ENCODE measurements around the gene SALL2.

The SALL2 gene

DNA sequence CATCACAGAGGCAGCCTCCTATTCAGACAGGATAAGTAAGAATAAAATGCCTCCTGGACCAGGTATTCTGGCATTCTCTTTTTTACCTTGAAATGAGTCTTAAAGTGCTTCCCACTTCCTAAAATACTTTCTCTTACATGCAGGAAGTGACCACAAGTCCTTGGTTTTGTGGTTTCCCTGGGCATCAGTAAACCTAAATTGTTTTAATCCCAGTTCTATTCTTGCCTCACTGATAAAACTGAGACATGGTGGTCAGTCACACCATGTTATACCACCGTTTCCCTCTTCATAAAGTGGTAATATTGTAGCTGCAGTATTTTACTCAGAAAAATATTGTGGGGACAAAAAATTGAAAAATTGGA, 1.2 kb upstream of the SALL2 start:
- FAIRE-seq (no peak), DNase-seq (ENCODE audit: insufficient read length, low spot score) (no peak)
- TF ChIP-seq, protein P1, sequence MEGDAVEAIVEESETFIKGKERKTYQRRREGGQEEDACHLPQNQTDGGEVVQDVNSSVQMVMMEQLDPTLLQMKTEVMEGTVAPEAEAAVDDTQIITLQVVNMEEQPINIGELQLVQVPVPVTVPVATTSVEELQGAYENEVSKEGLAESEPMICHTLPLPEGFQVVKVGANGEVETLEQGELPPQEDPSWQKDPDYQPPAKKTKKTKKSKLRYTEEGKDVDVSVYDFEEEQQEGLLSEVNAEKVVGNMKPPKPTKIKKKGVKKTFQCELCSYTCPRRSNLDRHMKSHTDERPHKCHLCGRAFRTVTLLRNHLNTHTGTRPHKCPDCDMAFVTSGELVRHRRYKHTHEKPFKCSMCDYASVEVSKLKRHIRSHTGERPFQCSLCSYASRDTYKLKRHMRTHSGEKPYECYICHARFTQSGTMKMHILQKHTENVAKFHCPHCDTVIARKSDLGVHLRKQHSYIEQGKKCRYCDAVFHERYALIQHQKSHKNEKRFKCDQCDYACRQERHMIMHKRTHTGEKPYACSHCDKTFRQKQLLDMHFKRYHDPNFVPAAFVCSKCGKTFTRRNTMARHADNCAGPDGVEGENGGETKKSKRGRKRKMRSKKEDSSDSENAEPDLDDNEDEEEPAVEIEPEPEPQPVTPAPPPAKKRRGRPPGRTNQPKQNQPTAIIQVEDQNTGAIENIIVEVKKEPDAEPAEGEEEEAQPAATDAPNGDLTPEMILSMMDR (IDR thresholded peaks at IDR 0.05; ENCODE audit: insufficient read depth, missing control alignments), result no peak

- DNase-seq (ENCODE audit: insufficient read length, low spot score), result no peak
- TF ChIP-seq, protein P1 (IDR thresholded peaks at IDR 0.05; ENCODE audit: insufficient read depth, missing control alignments), result no peak
- no peak for FAIRE-seq
These were observed 649 bp upstream of the SALL2 start for GRCh38 chr14:21526672-21527317.

GRCh38 chr14:21525571-21525961, 580 bp downstream of the SALL2 start:
- FAIRE-seq, result no peak
- TF ChIP-seq, protein P1 (IDR thresholded peaks at IDR 0.05; ENCODE audit: insufficient read depth, missing control alignments), result no peak
- DNase-seq (ENCODE audit: insufficient read length, low spot score), result no peak

GRCh38 chr14:21524575-21525490, 1.3 kb downstream of the SALL2 start:
- TF ChIP-seq, protein P1 (IDR thresholded peaks at IDR 0.05; ENCODE audit: insufficient read depth, missing control alignments), result no peak
- FAIRE-seq (no peak), DNase-seq (ENCODE audit: insufficient read length, low spot score) (no peak)

DNA sequence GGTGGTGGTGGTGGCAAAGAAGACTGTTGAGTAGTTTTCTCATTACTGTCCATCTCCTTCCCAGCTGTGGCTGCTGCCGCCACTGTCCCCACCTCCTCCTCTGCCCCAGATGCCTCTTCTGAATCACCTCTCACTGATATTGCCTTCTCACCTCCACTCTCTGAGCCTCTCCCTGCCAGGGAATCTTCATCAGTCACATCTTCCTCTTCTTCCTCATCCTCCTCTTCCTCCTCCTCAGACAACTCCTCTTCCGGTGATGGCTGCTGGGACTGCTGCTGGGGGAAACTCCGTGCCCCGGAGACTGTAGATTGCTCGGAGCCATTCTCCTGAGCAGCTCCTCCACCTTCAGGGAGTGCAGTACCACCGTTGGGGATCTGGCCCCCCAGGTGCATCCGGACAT, 2.9 kb downstream of the SALL2 start:
- FAIRE-seq (no peak), DNase-seq (ENCODE audit: insufficient read length, low spot score) (no peak)
- TF ChIP-seq, protein P1 (IDR thresholded peaks at IDR 0.05; ENCODE audit: insufficient read depth, missing control alignments), result no peak

DNA sequence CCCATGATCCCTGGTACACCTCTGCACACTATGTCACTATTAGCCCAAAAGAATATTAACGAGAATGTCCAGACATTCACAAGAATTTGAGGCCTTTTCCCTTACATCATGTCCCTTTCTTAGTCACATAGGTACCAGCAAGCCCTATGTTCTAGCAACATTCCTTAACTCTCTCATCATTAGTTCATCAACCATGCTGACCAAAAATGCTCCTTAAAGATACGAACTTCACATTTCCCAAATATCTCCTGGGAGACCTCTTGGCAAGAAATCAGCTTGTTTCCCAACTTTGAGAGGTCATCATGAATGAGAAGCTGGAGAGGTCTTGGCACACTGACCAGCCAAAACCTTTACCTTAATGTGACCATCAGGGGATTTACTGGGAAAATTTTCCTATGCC, 4.6 kb downstream of the SALL2 start:
- no peak for FAIRE-seq
- DNase-seq (ENCODE audit: insufficient read length, low spot score), result no peak
- TF ChIP-seq, protein P1 (IDR thresholded peaks at IDR 0.05; ENCODE audit: insufficient read depth, missing control alignments), result no peak

DNA sequence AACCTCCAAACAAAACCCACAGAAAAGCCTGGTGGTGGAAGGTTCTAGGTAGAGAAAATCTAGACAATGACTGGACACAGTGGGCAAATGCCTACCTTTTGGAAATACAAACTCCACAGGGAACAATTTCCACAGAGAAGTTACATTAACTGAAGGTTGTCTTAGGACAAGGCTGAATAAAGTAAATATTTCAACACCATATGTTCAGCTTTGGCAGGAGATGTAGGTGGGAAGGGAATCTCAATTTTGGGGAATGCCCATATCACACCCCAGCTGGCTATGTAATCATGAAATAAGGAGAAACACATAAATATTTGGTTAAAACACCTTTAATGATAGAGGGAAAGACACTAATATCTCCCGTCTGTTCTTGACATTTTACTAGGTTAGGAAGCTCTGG, 5.4 kb downstream of the SALL2 start:
- FAIRE-seq (no peak), DNase-seq (ENCODE audit: insufficient read length, low spot score) (no peak)
- TF ChIP-seq, protein P1 (IDR thresholded peaks at IDR 0.05; ENCODE audit: insufficient read depth, missing control alignments), result no peak

All from D721Med (cell line).